Activated T-cell treated with anti-CD3 and anti-CD28 coated beads, Interleukin-2, amount 50 U/mL, for 4 hours (primary cell): ENCODE measurements around the gene LDLRAD3. TPM values are rescaled to one million over a fixed set of nuclear protein-coding genes. Genes with fewer than 3 reads are reported as not detected.

Experiments
- ATAC-seq, 2 donors: fragments of 200-7000 bp; cut with Tn5 transposase; one replicate each; pipeline ENCODE4 v1.10.0; 2021
- DNase-seq: peaks from one replicate; pipeline ENCODE4 v3.0.0-alpha.2; 2020
- H3K27me3 Mint-ChIP-seq: one replicate; pipeline ENCODE4 v1.8.0; 2021; ENCODE audit warnings: low read depth, mixed read lengths
- H3K36me3 Mint-ChIP-seq: one replicate; pipeline ENCODE4 v1.8.0; 2022; ENCODE audit warnings: mixed read lengths; ENCODE audit not compliant: insufficient read depth
- H3K4me1 Mint-ChIP-seq: one replicate; pipeline ENCODE4 v1.8.0; 2021; ENCODE audit warnings: low read depth, mixed read lengths
- H3K4me3 Mint-ChIP-seq: one replicate; pipeline ENCODE4 v1.8.0; 2021; ENCODE audit warnings: mild to moderate bottlenecking, moderate library complexity, mixed read lengths
- H3K9me3 Mint-ChIP-seq: one replicate; pipeline ENCODE4 v1.8.0; 2021; ENCODE audit warnings: mixed read lengths
- total RNA-seq, 3 donors: library from RNA; stranded (reverse); gene quantifications; one replicate each; pipeline ENCODE4 v1.2.1, GENCODE V29; 2021

LDLRAD3 gene
- total RNA-seq, 3 donors from 2014 or later = 0.29 to 0.76 (median 0.71) TPM

GRCh38 chr11:35914816-35915215 is 29.0 kb upstream of the LDLRAD3 start:
- ATAC-seq (no peak), DNase-seq (no peak)
- H3K27me3 Mint-ChIP-seq = peaks cover 13% of the 10 kb centered on the region
- H3K4me1 Mint-ChIP-seq = no peaks in the 10 kb centered on the region
- H3K4me3 Mint-ChIP-seq = no peak overlapping the region
- no peaks in the 10 kb centered on the region for H3K9me3 Mint-ChIP-seq
- no peaks in the 10 kb centered on the region for H3K36me3 Mint-ChIP-seq

- Mint-ChIP-seq H3K36me3 (no peaks in the 10 kb centered on the region), H3K4me1 (no peaks in the 10 kb centered on the region), H3K9me3 (no peaks in the 10 kb centered on the region), H3K4me3 (no peak overlapping the region), H3K27me3 (peaks cover 11% of the 10 kb centered on the region)
- ATAC-seq (no peak), DNase-seq (no peak)
Measured at GRCh38 chr11:35916270-35916669, 27.6 kb upstream of the LDLRAD3 start.

GRCh38 chr11:35917676-35918075 is 26.2 kb upstream of the LDLRAD3 start:
- Mint-ChIP-seq H3K9me3 (no peaks in the 10 kb centered on the region), H3K4me1 (no peaks in the 10 kb centered on the region), H3K27me3 (peaks cover 9% of the 10 kb centered on the region), H3K4me3 (no peak overlapping the region), H3K36me3 (no peaks in the 10 kb centered on the region)
- DNase-seq (no peak), ATAC-seq (no peak)

- no peaks in the 10 kb centered on the region for H3K9me3 Mint-ChIP-seq
- ATAC-seq = no peak
- DNase-seq = no peak
- H3K4me1 Mint-ChIP-seq = no peaks in the 10 kb centered on the region
- peaks cover 9% of the 10 kb centered on the region for H3K27me3 Mint-ChIP-seq
- no peak overlapping the region for H3K4me3 Mint-ChIP-seq
- H3K36me3 Mint-ChIP-seq = no peaks in the 10 kb centered on the region
Measured at GRCh38 chr11:35918716-35919115, 25.1 kb upstream of the LDLRAD3 start.

- Mint-ChIP-seq H3K9me3 (no peaks in the 10 kb centered on the region), H3K4me1 (no peaks in the 10 kb centered on the region), H3K27me3 (peaks cover 9% of the 10 kb centered on the region), H3K4me3 (no peak overlapping the region), H3K36me3 (no peaks in the 10 kb centered on the region)
- DNase-seq (no peak), ATAC-seq (no peak)
Measured at GRCh38 chr11:35919244-35919643, 24.6 kb upstream of the LDLRAD3 start.

GRCh38 chr11:35923452-35923851 is 20.4 kb upstream of the LDLRAD3 start:
- Mint-ChIP-seq H3K27me3 (no peaks in the 10 kb centered on the region), H3K4me3 (no peak overlapping the region), H3K9me3 (no peaks in the 10 kb centered on the region), H3K4me1 (no peaks in the 10 kb centered on the region), H3K36me3 (no peaks in the 10 kb centered on the region)
- ATAC-seq = no peak
- DNase-seq = no peak

- H3K27me3 Mint-ChIP-seq = peaks cover 2% of the 10 kb centered on the region
- ATAC-seq = no peak
- no peak overlapping the region for H3K4me3 Mint-ChIP-seq
- H3K36me3 Mint-ChIP-seq = no peaks in the 10 kb centered on the region
- H3K9me3 Mint-ChIP-seq = no peaks in the 10 kb centered on the region
- no peaks in the 10 kb centered on the region for H3K4me1 Mint-ChIP-seq
- no peak for DNase-seq
Measured at GRCh38 chr11:35924811-35925210, 19.1 kb upstream of the LDLRAD3 start.

GRCh38 chr11:35927104-35927503 is 16.8 kb upstream of the LDLRAD3 start:
- DNase-seq = no peak
- Mint-ChIP-seq H3K27me3 (peaks cover 4% of the 10 kb centered on the region), H3K9me3 (no peaks in the 10 kb centered on the region), H3K4me1 (no peaks in the 10 kb centered on the region), H3K4me3 (no peak overlapping the region), H3K36me3 (no peaks in the 10 kb centered on the region)
- ATAC-seq = no peak

GRCh38 chr11:35927682-35928081 is 16.2 kb upstream of the LDLRAD3 start:
- no peak for ATAC-seq

GRCh38 chr11:35928688-35929395 is 15.0 kb upstream of the LDLRAD3 start:
- no peak overlapping the region for H3K4me3 Mint-ChIP-seq
- no peaks in the 10 kb centered on the region for H3K9me3 Mint-ChIP-seq
- H3K4me1 Mint-ChIP-seq = no peaks in the 10 kb centered on the region
- ATAC-seq (no peak), DNase-seq (no peak)
- H3K36me3 Mint-ChIP-seq = no peaks in the 10 kb centered on the region
- H3K27me3 Mint-ChIP-seq = peaks cover 5% of the 10 kb centered on the region

More at GRCh38 chr11:35927682-35928081, 16.2 kb upstream of the LDLRAD3 start:
- Mint-ChIP-seq H3K4me3 (no peak overlapping the region), H3K36me3 (no peaks in the 10 kb centered on the region), H3K4me1 (no peaks in the 10 kb centered on the region), H3K9me3 (no peaks in the 10 kb centered on the region), H3K27me3 (peaks cover 5% of the 10 kb centered on the region)
- DNase-seq = no peak

- no peak for DNase-seq
- H3K4me3 Mint-ChIP-seq = no peak overlapping the region
- no peaks in the 10 kb centered on the region for H3K36me3 Mint-ChIP-seq
- no peak for ATAC-seq
- no peaks in the 10 kb centered on the region for H3K9me3 Mint-ChIP-seq
- H3K4me1 Mint-ChIP-seq = no peaks in the 10 kb centered on the region
- peaks cover 13% of the 10 kb centered on the region for H3K27me3 Mint-ChIP-seq
Measured at GRCh38 chr11:35930466-35930865, 13.4 kb upstream of the LDLRAD3 start.

- ATAC-seq = no peak
- H3K4me1 Mint-ChIP-seq = no peaks in the 10 kb centered on the region
- H3K36me3 Mint-ChIP-seq = no peaks in the 10 kb centered on the region
- no peaks in the 10 kb centered on the region for H3K9me3 Mint-ChIP-seq
- peaks cover 13% of the 10 kb centered on the region for H3K27me3 Mint-ChIP-seq
- H3K4me3 Mint-ChIP-seq = no peak overlapping the region
- DNase-seq = no peak
Measured at GRCh38 chr11:35932121-35932520, 11.7 kb upstream of the LDLRAD3 start.

GRCh38 chr11:35932681-35933319 is 11.1 kb upstream of the LDLRAD3 start:
- peaks cover 15% of the 10 kb centered on the region for H3K27me3 Mint-ChIP-seq
- H3K4me1 Mint-ChIP-seq = no peaks in the 10 kb centered on the region
- H3K9me3 Mint-ChIP-seq = no peaks in the 10 kb centered on the region
- H3K4me3 Mint-ChIP-seq = no peak overlapping the region
- DNase-seq (no peak), ATAC-seq (no peak)
- H3K36me3 Mint-ChIP-seq = no peaks in the 10 kb centered on the region

- H3K4me3 Mint-ChIP-seq = no peak overlapping the region
- H3K36me3 Mint-ChIP-seq = no peaks in the 10 kb centered on the region
- H3K27me3 Mint-ChIP-seq = peaks cover 15% of the 10 kb centered on the region
- no peak for ATAC-seq
- DNase-seq = no peak
- no peaks in the 10 kb centered on the region for H3K9me3 Mint-ChIP-seq
- no peaks in the 10 kb centered on the region for H3K4me1 Mint-ChIP-seq
Measured at GRCh38 chr11:35933320-35933871, 10.5 kb upstream of the LDLRAD3 start.

- H3K4me1 Mint-ChIP-seq = no peaks in the 10 kb centered on the region
- DNase-seq = no peak
- H3K36me3 Mint-ChIP-seq = no peaks in the 10 kb centered on the region
- H3K27me3 Mint-ChIP-seq = peaks cover 16% of the 10 kb centered on the region
- no peaks in the 10 kb centered on the region for H3K9me3 Mint-ChIP-seq
- H3K4me3 Mint-ChIP-seq = no peak overlapping the region
- ATAC-seq = no peak
Measured at GRCh38 chr11:35934271-35934670, 9.6 kb upstream of the LDLRAD3 start.
